Upper lobe of left lung (tissue), 4 donors: ENCODE measurements around the gene TK1.

Source experiments
- CTCF ChIP-seq, 6 experiments: fragments of 450-650 bp in 4 of 6; fragments of 200-600 bp in 2 of 6; sonication (generic) in 2 of 6; IDR thresholded peaks; one replicate each; pipeline ENCODE4 v1.5.1; 2016 to 2019; ENCODE audit warnings: antibody characterized with exemption in 6 of 6
- POLR2A ChIP-seq, 4 donors: fragments of 450-650 bp; IDR thresholded peaks; one replicate each; pipeline ENCODE4 v1.5.1; 2016 to 2017; ENCODE audit warnings: antibody characterized with exemption in 4 of 4, mild to moderate bottlenecking in 2 of 4

- TF ChIP-seq CTCF (IDR thresholded peaks at IDR 0.05) (no peak), POLR2A (IDR thresholded peaks at IDR 0.05) (no peak)
Measured at GRCh38 chr17:78200451-78200850, 13.6 kb upstream of the TK1 start.
